Measurements from ENCODE around the gene NFILZ. TPM values are rescaled to one million over a fixed set of nuclear protein-coding genes. Genes with fewer than 3 reads are reported as not detected.

Gene NFILZ
- total RNA-seq, 4 donors from 2014 or later: not detected

- no peak for DNase-seq
- no peak overlapping the region for H3K4me3 ChIP-seq
- TF ChIP-seq CTCF (IDR thresholded peaks at IDR 0.05) (no peak), POLR2A (IDR thresholded peaks at IDR 0.05) (no peak)
- H3K9me3 ChIP-seq: no peaks in the 10 kb centered on the region
- no peaks in the 10 kb centered on the region for H3K27me3 ChIP-seq
- H3K27ac ChIP-seq: no peak overlapping the region
- no peaks in the 10 kb centered on the region for H3K36me3 ChIP-seq
- no peaks in the 10 kb centered on the region for H3K4me1 ChIP-seq
Observed at GRCh38 chr19:8673276-8673891, 43.0 kb downstream of the NFILZ start.

DNA sequence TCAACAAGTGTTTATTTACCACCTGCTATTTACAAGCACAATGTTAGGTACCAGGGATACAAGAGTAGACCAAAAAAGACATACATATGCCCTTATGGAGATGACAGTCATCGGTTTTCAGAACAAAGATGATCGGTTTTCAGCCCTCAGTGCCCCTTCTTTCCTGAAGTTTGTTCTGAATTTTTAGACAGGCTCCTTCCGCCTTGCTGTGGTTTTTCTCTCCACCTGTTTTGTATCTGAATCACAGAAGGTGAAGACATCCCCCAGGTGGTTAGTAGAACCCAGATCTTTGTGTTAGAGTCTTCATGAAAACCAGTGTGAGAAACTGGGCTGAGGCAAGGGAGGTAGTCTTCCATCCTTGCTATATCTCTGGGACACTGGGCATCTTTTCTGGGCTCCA is 44.6 kb downstream of the NFILZ start:
- TF ChIP-seq CTCF (IDR thresholded peaks at IDR 0.05): no peak
- H3K4me3 ChIP-seq: no peak overlapping the region
- H3K36me3 ChIP-seq: no peaks in the 10 kb centered on the region
- no peak for DNase-seq
- no peaks in the 10 kb centered on the region for H3K27me3 ChIP-seq
- no peaks in the 10 kb centered on the region for H3K9me3 ChIP-seq
- H3K27ac ChIP-seq: no peak overlapping the region
- H3K4me1 ChIP-seq: no peaks in the 10 kb centered on the region

DNA sequence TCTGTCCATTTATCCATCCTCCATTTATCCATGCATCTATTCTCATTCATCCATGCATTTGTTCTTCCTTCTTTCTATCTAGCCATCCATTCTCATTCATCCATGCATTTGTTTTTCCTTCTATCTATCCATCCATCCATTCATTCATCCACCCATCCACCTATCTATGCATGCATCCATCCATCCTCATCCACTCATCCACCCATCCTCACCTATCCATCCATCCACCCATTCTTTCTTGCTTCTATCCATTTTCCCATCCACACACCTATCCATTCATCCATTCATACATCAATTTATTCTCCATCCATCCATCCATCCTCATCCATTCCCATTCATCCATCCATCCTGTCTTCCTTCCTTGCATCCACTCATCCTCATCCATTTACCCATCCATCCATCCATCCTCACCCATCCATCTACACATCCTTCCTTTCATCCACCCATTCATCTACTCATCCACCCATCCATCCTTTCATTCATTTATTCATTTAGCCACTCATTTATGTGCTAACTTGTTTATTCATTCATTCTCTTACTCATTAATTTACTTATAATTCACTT is 47.9 kb downstream of the NFILZ start:
- no peak for TF ChIP-seq CTCF (IDR thresholded peaks at IDR 0.05)
- no peak for TF ChIP-seq POLR2A (IDR thresholded peaks at IDR 0.05)
- no peak for DNase-seq
- no peak overlapping the region for H3K4me3 ChIP-seq

More for the DNA sequence above, 47.9 kb downstream of the NFILZ start:
- Histone ChIP-seq H3K4me1 (no peaks in the 10 kb centered on the region), H3K9me3 (no peaks in the 10 kb centered on the region), H3K36me3 (no peaks in the 10 kb centered on the region), H3K27me3 (no peaks in the 10 kb centered on the region), H3K27ac (no peak overlapping the region)

Other genes starting within 250 kb of the NFILZ start
- gene RAB11B, start 240.3 kb upstream of the NFILZ start, total RNA-seq: 100 to 1,000 TPM in 3 of 4 donors, 10 to 100 TPM in 1; 76.2 to 181 (median 151) TPM
- 10 to 100 TPM; 53.5 to 97.4 (median 68.9) TPM for gene MARCHF2, start 217.3 kb upstream of the NFILZ start, total RNA-seq
- gene HNRNPM, start 185.7 kb upstream of the NFILZ start, total RNA-seq: 100 to 1,000 TPM; 108 to 128 (median 116) TPM
- gene PRAM1, start 128.0 kb upstream of the NFILZ start, total RNA-seq: 1 to 10 TPM in 3 of 4 donors, not detected in 1; 1.6 to 8.3 (median 2.7) TPM
- gene ZNF414, start 116.5 kb upstream of the NFILZ start, total RNA-seq: 10 to 100 TPM; 12.4 to 45.2 (median 24.1) TPM
- gene MYO1F, start 53.2 kb upstream of the NFILZ start, total RNA-seq: 100 to 1,000 TPM in 1 of 4 donors, 10 to 100 TPM in 3; 10.8 to 168 (median 22.1) TPM
- 10 to 100 TPM in 3 of 4 donors, not detected in 1; 26.5 to 92.4 (median 37.2) TPM for gene ADAMTS10, start 19.9 kb upstream of the NFILZ start, total RNA-seq
- gene ACTL9, start 68.2 kb downstream of the NFILZ start, total RNA-seq: not detected
- gene OR2Z1, start 91.0 kb downstream of the NFILZ start, total RNA-seq: not detected
- 10 to 100 TPM; 18.0 to 38.5 (median 30.2) TPM for gene ZNF558, start 201.7 kb downstream of the NFILZ start, total RNA-seq
- not detected for gene MBD3L1, start 201.7 kb downstream of the NFILZ start, total RNA-seq